Natural killer cell (primary cell): ENCODE measurements around the gene HOXB4. TPM values are rescaled to one million over a fixed set of nuclear protein-coding genes. Genes with fewer than 3 reads are reported as not detected.

Source experiments
- ATAC-seq, 3 donors: fragments of 150-1000 bp in 2 of 3; fragments of 200-7000 bp in 1 of 3; cut with Tn5 transposase; 1 replicate in 1 of 3; 2 replicates in 2 of 3; pipeline ENCODE4 v1.10.0; 2021; ENCODE audit warnings: mild to moderate bottlenecking in 2 of 3, moderate library complexity in 2 of 3
- DNase-seq, 2 donors: peaks; one replicate each; pipeline versions ENCODE4 v3.0.0 to v3.0.0-alpha.2; 2013 to 2021; ENCODE audit warnings: mixed read lengths in 1 of 2
- H3K27ac ChIP-seq: one replicate; pipeline ENCODE4 v1.5.1; 2013; ENCODE audit warnings: mild to moderate bottlenecking, low read length
- H3K27me3 ChIP-seq: one replicate; pipeline ENCODE4 v1.6.1; 2013; ENCODE audit warnings: low read length; ENCODE audit not compliant: control insufficient read depth, insufficient read depth
- H3K36me3 ChIP-seq: one replicate; pipeline ENCODE4 v1.6.1; 2013; ENCODE audit warnings: low read length; ENCODE audit not compliant: control insufficient read depth, insufficient read depth
- H3K4me1 ChIP-seq: one replicate; pipeline ENCODE4 v1.6.1; 2013; ENCODE audit warnings: low read length; ENCODE audit not compliant: control insufficient read depth, insufficient read depth
- H3K4me3 ChIP-seq: one replicate; pipeline ENCODE4 v1.5.1; 2013; ENCODE audit warnings: low read length
- H3K9me3 ChIP-seq: one replicate; pipeline ENCODE4 v1.6.1; 2013; ENCODE audit warnings: low read length; ENCODE audit not compliant: control insufficient read depth, insufficient read depth
- H3K27ac Mint-ChIP-seq, 2 donors: one replicate each; pipeline ENCODE4 v1.8.0; 2022; ENCODE audit warnings: mild to moderate bottlenecking in 2 of 2, mixed read lengths in 2 of 2, moderate library complexity in 1 of 2
- H3K27me3 Mint-ChIP-seq, 2 donors: one replicate each; pipeline ENCODE4 v1.8.0; 2022; ENCODE audit warnings: low read depth in 2 of 2, mixed read lengths in 2 of 2
- H3K36me3 Mint-ChIP-seq: one replicate; pipeline ENCODE4 v1.8.0; 2022; ENCODE audit warnings: mixed read lengths
- H3K4me1 Mint-ChIP-seq, 2 donors: one replicate each; pipeline ENCODE4 v1.8.0; 2022; ENCODE audit warnings: mixed read lengths in 2 of 2
- H3K4me3 Mint-ChIP-seq: one replicate; pipeline ENCODE4 v1.8.0; 2022; ENCODE audit warnings: mild to moderate bottlenecking, moderate library complexity, mixed read lengths
- H3K9me3 Mint-ChIP-seq, 2 donors: one replicate each; pipeline ENCODE4 v1.8.0; 2022; ENCODE audit warnings: mixed read lengths in 2 of 2
- WGBS: methylation state at CpG from one replicate; pipeline ENCODE4 v1.1.7; 2013; ENCODE audit warnings: missing lambda C conversion rate; ENCODE audit not compliant: insufficient coverage; 5-methylcytosine and 5-hydroxymethylcytosine counted together
- intact Hi-C: fragments of 100-400 bp; cut with micrococcal nuclease; formaldehyde crosslinking; loops from one replicate; pipeline ENCODE4 v1.14.2; 2022
- total RNA-seq, 4 donors: library from RNA; stranded (reverse); fragments of 120-200 nt in 1 of 4; gene quantifications; one replicate each; pipeline versions ENCODE4 v1.2.3 to v1.2.4, GENCODE V29; 2013 to 2022
- TF ChIP-seq, protein P1 (sequence below): fragments of 200-600 bp; IDR thresholded peaks from one replicate; pipeline ENCODE4 v1.8.0; 2022; ENCODE audit warnings: antibody characterized with exemption

HOXB4 gene
- total RNA-seq, 3 donors from 2014 or later (not counting 1 experiment from before 2014, with no cell fraction given): 3.5 to 6.7 (median 5.7) TPM

DNA sequence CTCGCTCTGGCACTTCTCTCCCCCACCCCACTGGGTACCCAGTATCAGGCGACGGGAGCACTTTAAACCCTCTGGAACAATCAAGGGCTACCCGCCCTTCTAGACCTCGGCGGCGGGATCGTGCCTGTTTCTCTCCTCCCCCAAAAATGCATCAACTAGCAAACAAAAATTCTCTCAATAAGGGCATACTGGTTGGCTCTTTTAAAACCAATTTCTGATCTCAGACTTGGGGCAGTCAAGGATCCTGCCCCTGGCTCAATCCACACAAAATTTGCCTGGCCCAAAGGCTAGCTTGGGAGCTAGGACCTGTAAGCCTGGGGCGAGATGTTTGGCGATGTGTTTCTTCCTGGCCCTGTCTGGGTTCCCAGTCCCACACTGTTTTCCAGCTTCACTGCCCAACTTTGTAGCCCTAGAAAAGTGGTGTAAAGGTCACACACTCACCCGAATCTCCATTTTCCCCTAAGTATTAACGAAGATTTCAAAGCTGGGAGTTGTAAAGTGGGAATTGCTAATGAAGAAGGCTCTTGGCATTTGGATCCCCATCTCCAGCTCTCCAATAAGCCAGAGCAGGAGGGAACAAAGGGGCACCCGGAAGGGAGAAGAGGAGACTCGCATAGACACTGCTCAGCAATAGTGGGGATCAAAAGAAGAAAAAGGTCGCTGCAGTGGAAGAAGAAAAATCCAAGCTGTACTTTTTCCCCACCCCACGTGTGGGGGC, 18.9 kb downstream of the HOXB4 start:
- DNase-seq (no peak), ATAC-seq (no peak)
- TF ChIP-seq, protein P1, sequence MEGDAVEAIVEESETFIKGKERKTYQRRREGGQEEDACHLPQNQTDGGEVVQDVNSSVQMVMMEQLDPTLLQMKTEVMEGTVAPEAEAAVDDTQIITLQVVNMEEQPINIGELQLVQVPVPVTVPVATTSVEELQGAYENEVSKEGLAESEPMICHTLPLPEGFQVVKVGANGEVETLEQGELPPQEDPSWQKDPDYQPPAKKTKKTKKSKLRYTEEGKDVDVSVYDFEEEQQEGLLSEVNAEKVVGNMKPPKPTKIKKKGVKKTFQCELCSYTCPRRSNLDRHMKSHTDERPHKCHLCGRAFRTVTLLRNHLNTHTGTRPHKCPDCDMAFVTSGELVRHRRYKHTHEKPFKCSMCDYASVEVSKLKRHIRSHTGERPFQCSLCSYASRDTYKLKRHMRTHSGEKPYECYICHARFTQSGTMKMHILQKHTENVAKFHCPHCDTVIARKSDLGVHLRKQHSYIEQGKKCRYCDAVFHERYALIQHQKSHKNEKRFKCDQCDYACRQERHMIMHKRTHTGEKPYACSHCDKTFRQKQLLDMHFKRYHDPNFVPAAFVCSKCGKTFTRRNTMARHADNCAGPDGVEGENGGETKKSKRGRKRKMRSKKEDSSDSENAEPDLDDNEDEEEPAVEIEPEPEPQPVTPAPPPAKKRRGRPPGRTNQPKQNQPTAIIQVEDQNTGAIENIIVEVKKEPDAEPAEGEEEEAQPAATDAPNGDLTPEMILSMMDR: no peak
- H3K27me3 Mint-ChIP-seq: peaks cover 0 to 17% of the 10 kb centered on the region in 2 donors
- no peaks in the 10 kb centered on the region for H3K9me3 ChIP-seq
- H3K4me1 Mint-ChIP-seq: peaks cover 35 to 42% of the 10 kb centered on the region in 2 donors
- H3K4me3 ChIP-seq: no peak overlapping the region
- no peaks in the 10 kb centered on the region for H3K36me3 Mint-ChIP-seq
- no peak overlapping the region for H3K27ac Mint-ChIP-seq
- H3K27ac ChIP-seq: no peak overlapping the region
- no peaks in the 10 kb centered on the region for H3K27me3 ChIP-seq
- intact Hi-C loops: no loop called here
- H3K4me1 ChIP-seq: peaks cover 29% of the 10 kb centered on the region
- H3K36me3 ChIP-seq: no peaks in the 10 kb centered on the region
- WGBS: 93% methylated on average over 14 of the region's 16 CpGs
- H3K9me3 Mint-ChIP-seq: no peaks in the 10 kb centered on the region
- H3K4me3 Mint-ChIP-seq: no peak overlapping the region

DNA sequence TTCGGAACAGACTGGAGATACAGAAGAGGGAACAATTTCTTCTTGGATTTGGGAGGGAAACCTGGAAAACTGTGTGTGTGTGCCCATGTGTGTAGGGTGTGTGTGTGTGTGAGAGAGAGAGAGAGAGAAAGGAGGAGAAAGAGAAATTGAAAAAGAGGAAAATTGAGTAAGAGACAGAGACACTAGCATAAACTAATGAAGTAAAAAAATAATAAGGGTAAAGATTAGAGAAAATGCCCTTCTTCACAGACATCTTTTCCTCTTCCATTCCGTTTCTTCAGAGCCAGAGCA, 19.4 kb downstream of the HOXB4 start:
- no peak overlapping the region for H3K27ac ChIP-seq
- DNase-seq (no peak), ATAC-seq (no peak)
- Mint-ChIP-seq H3K9me3 (no peaks in the 10 kb centered on the region), H3K4me1 (peaks cover 37 to 47% of the 10 kb centered on the region in 2 donors), H3K4me3 (no peak overlapping the region), H3K27me3 (peaks cover 0 to 17% of the 10 kb centered on the region in 2 donors), H3K36me3 (no peaks in the 10 kb centered on the region), H3K27ac (no peak overlapping the region)
- WGBS: 96% methylated on average over 2 of the region's 2 CpGs
- no peaks in the 10 kb centered on the region for H3K27me3 ChIP-seq
- no peaks in the 10 kb centered on the region for H3K36me3 ChIP-seq
- TF ChIP-seq, protein P1: no peak
- no peaks in the 10 kb centered on the region for H3K9me3 ChIP-seq
- intact Hi-C loops: no loop called here
- H3K4me1 ChIP-seq: peaks cover 29% of the 10 kb centered on the region
- H3K4me3 ChIP-seq: no peak overlapping the region

DNA sequence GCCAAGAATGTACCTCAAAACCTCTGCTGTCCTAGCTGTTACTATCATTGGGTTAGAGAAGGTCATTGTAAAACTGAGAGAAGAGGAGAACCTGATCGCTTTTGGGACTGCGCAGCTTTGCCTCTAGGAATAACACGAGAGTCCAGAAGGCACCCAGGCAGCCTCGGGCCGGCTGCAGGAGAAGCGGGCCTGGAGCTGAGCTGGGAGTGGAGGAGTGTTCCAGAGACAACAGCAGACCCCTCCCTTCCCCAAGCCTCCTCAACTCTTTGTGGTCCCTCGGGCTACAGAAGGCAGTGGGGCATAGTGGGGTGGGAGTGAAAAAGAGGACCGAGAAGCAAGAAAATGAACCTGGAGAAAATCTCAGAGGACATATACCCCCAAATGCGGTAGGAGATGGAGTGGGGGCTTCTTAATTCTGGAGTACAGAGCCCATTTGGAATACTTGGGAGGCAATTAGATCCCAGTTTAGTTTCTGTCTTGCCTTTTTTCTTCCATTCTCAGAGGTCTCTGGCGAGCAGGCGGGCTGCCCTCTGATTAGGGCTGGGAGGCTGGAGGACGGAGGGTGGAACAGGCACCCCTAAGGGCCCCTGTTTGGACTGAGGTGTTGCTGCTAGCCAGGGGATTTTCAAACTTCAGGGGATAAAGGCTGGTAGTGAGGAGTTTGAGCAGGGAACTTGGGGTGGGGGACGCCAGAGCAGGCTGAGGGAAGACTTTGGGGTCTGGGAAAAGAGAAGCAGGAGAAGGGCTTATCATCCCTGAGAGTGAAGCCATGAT, 19.9 kb downstream of the HOXB4 start:
- 93% methylated on average over 11 of the region's 13 CpGs for WGBS
- Mint-ChIP-seq H3K27me3 (peaks cover 0 to 17% of the 10 kb centered on the region in 2 donors), H3K27ac (peak overlapping the region in 1 of 2 donors; percentile 30), H3K4me3 (peak overlapping the region; percentile 2), H3K9me3 (no peaks in the 10 kb centered on the region), H3K36me3 (no peaks in the 10 kb centered on the region), H3K4me1 (peaks cover 37 to 50% of the 10 kb centered on the region in 2 donors)
- intact Hi-C loops: no loop called here
- Histone ChIP-seq H3K4me1 (peaks cover 29% of the 10 kb centered on the region), H3K36me3 (no peaks in the 10 kb centered on the region), H3K4me3 (no peak overlapping the region), H3K27ac (no peak overlapping the region), H3K9me3 (no peaks in the 10 kb centered on the region), H3K27me3 (no peaks in the 10 kb centered on the region)
- DNase-seq (no peak), ATAC-seq (no peak)
- TF ChIP-seq, protein P1: no peak
